ENCODE data around the gene SRD5A3.

The SRD5A3 gene

DNA sequence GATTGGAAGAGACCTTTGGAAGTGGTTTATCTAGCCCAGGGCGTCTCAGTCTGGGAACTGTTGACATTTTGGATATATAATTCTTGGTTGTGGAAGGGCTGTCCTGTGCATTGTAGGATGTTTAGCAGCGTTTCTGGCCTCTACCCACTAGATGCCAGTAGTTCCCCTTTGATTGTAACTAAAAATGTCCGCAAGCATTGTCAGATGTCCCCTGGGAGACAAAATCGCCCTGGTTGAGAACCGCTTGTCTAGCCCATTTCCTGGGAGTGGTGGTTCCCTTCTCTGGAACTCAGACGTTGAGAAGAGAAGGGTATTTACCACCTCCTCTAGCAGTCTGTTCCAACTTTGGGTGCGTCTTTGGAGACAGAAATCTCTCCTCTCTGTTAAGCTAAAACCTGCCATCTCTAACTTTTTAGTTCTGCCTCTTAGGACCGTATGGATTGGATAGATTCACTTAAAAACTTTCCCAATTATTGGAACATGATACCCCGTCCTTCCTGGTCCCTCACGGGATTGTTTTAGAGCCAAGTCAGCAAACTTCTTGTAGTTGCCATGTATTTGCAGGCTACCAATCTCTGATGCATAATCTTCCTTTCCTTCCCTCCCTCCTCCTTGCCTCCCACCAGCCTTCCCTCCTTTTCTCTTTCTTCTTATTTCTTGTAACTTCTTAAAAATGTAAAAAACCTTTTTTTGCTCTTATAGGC, 63.6 kb downstream of the SRD5A3 start:
- peak; percentile 58 for DNase-seq (ENCODE audit: low spot score)

DNA sequence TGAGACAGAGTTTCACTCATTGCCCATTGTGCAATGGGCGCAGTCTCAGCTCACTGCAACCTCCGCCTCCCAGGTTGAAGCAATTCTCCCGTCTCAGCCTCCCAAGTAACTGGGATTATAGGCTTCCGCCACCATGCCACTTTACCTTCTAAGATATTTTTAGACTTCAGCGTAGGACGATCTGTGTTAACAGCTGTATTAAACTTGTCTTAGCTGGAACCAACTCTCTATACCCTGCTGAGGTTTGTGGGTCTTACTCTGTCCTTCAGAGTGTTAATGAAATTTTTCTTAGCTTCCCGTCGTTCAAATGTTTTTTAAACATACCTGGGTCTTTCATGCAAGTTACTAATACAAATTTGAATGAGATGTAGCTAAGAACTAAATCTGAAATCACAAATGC, 64.4 kb downstream of the SRD5A3 start:
- DNase-seq (ENCODE audit: low spot score): no peak

DNA sequence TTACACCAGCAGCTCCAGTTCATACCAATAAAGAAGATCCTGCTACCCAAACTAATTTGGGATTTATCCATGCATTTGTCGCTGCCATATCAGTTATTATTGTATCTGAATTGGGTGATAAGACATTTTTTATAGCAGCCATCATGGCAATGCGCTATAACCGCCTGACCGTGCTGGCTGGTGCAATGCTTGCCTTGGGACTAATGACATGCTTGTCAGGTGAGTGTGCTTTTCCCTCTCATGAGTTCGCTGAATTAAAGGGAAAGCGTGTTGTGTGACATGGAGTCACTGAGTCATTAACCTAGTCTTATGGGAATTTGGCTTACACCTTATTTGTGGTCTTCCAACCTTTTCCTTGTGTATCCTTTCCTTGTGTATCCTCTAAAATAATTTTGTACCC, 65.6 kb downstream of the SRD5A3 start:
- no peak for DNase-seq (ENCODE audit: low spot score)

DNA sequence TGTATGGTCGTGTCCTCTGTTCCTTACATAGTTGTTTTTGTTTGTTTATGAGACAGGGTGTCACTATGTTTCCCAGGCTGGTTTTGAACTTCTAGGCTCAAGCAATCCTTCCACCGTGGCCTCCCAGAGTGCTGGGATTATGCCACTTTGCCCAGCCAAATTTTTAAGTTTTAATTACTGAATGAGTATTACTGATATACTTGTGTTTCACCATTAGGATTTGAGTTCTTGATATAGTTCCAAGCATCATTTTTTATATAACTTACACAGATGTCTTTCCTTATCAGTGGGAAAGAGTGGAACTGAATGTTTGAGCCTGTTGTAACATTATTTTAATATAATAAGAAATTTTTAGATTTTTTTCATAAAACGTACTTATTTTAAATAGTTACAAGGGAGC, 70.1 kb downstream of the SRD5A3 start:
- DNase-seq (ENCODE audit: low spot score): no peak
